HG02973 (cell line): ENCODE data around the gene TMEM167B.

ENCODE experiments used
- ATAC-seq: cut with Tn5 transposase; IDR thresholded peaks from one replicate; pipeline ENCODE4 v1.9.1; 2021; ENCODE audit warnings: moderate library complexity; ENCODE audit not compliant: unreplicated experiment

Gene TMEM167B

GRCh38 chr1:109080441-109081082, 10.0 kb upstream of the TMEM167B start:
- ATAC-seq: no peak

DNA sequence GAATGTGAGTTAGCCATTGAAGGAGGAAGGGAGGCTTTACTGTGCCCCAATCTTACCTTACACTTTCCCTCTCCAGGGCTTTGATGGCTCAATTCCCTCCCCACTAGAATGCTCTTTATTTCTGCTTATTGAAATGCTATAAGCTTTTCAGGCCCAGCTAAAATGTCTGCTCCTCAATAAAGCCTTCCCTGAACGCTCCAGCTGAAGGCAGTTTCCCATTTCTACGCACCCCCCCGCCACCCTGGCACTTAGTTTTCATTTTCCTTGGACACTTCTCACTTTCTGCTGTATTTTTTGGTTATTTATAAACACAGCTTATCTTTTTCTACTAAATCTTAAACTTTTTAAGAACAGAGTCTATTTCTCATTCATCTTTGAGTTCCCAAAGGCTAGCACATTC, 7.1 kb upstream of the TMEM167B start:
- no peak for ATAC-seq

DNA sequence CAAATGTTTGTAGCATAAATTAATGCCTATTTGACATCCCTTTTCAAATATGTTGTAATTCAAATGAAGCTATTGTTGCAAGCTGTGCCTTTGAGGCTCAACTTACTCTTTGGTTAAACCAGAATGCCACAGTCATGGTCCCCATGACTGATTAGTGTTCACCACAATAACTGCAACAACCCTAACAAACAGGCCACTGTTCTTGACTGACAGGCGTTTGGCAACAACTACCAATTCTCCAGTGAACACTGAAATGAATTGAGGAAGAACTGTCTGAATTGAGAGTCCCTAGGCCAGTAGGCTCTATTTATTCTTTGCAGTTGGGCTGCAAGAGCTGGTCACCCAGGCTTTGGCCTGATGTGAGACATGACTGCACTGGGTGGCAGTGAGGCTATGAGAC, 6.6 kb upstream of the TMEM167B start:
- no peak for ATAC-seq

GRCh38 chr1:109084563-109085517, 5.7 kb upstream of the TMEM167B start:
- no peak for ATAC-seq

- no peak for ATAC-seq
Observed at GRCh38 chr1:109089242-109090015, 1.1 kb upstream of the TMEM167B start.

DNA sequence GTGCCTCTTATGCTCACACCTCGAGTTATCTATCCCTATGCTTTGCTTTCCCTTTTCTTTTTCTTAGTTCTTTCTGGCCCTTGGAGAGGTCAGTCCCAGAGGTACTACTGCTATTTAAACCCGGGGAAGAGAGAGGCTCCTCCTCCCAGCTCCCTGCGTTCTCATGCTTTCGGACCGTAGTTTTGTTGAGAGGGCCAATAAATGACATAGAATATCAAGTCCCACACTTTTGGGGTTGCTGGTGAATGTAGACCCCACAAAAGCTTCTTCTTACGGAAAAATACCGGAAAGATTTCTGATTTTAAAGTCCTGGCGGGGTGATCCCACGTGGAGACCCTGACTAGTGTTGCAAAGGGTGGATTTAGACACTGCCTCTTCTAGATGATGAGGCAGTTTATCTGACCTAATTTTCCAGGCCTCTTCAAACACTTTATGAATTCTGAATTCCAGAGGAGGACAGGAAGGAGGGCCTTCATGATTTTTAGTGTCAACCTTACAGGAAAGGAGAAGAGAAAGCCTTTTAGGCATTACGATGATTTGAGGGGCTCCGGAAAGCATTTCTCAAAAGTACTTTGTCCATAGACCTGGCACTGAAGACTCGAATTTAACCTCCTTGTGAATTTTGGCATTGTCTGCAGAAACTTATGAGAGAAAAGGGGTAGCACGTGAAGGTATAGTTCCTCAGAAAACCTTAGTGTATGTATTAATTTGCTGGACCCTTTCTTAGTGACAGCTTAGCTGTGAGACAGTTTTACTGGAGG, 694 bp downstream of the TMEM167B start:
- peak; percentile 43 for ATAC-seq

- ATAC-seq: no peak
Observed at GRCh38 chr1:109091839-109092193, 1.3 kb downstream of the TMEM167B start.

DNA sequence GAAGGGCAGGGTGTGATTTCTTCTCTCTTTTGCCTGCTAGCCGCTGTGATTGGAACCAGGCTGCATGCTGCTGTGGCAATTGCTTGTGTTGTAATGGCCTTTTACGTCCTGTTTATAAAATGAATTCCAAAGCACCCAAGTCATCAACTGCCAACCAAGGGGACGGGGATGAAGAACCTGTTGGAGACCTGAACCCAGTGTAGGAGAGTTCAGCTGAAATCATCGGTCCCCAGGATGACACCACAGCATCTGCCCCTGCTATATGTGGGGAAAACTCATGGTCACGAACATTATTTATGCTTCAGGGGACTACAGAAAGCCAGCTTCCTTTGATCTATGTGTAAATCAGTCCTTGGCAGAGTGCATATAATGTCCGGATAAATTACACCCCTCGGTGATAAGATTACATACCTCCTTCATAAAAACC, 3.8 kb downstream of the TMEM167B start:
- no peak for ATAC-seq

GRCh38 chr1:109094871-109095270, 4.3 kb downstream of the TMEM167B start:
- ATAC-seq: no peak

- no peak for ATAC-seq
Observed at GRCh38 chr1:109095631-109096030, 5.1 kb downstream of the TMEM167B start.

DNA sequence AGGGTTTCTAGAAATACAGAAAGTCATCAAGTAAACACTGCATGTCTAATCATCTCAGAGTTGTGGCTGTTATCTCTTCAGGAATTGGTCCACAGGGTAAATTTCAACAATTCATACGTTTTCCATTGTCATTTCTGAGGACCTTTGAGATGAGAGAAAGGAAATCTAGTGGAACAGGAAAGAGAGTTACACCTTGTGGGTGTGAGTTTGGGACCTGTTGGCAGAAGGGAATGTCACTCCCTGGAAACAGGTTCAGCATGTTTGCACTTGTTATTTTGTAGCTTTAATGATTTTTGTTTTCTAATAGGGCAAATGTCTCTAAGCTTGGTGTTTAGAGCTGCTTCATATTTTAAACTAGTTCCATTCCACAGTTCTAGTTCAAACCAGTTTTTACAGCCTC, 5.6 kb downstream of the TMEM167B start:
- no peak for ATAC-seq

DNA sequence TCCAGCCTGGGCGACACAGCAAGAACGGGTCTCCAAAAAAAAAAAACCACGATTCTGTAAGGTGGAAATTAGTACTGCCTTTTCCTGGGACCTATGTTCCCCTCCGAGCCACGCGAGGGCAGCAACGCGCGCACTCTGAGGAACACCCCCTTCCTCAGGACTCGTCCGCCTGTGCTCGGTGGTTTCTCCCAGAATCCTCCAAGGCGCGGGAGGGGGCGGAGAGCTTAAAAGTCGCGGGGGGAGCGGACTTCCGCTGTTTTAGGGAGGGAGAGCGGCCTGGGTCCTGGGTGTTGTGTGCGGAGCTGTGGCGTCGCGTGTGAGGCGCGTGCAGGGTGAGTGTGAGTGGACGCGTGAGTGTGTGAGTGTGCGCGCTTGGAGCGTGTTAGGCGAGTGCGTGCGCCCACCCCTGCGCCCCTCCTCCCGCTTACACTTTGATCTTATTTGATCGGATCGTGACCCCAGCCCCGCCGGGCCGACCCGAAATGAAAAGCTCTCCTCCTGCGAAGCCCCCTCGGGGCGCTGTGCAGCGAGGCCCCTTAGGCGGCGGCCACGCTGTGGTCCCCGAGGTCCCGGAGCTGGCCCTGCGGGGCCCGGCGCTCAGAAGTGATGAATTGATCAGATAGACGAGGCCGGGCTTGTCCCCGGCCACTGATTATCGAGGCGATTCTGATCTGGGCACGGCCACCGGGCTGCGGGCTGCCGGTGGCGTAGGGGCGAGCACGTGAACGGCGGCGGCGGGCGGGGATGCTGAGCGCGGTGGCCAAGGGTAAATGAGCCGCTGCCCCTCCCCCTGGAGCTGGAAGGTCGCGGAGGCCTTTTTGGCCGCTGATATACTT, 9.6 kb downstream of the TMEM167B start:
- peak; percentile 82 for ATAC-seq

DNA sequence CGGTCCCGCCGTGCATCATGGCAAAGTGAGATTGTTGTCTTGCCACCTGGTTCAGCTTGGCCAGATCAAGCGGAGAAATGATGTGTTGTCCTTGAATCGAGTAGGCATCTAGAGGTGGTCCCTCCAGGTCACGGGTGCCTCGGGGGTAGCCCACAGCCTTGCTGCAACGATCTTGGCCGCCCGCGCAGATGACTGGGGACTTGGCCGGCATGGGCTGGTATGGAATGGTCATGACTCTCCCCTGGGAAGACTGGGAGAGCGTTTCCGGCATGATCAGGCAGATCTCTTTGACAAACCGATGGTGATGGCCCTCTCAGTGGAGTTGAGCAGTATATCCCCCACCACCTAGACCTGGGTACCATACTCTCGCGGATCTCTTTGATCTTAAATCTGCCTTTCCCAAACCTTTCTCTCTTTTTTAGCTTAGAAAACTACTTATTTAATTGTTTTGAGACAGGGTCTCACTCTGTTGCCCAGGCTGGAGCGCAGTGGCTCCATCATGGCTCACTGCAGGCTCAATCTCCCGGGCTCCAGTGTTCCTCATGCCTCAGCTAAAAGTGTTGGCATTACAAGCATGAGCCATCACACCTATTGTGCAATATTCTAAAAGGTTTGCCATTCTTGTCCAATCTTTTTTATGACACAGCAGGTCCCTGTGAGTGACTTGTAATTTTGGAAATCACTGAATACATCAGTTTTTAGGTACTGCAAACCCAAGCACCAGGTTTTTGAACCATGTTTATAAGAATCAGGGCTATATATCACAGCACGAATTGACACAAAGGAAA, 14.0 kb downstream of the TMEM167B start:
- no peak for ATAC-seq

GRCh38 chr1:109105881-109106280, 15.3 kb downstream of the TMEM167B start:
- ATAC-seq: no peak

- no peak for ATAC-seq
Observed at GRCh38 chr1:109107785-109108184, 17.2 kb downstream of the TMEM167B start.

- no peak for ATAC-seq
Observed at GRCh38 chr1:109109906-109110305, 19.3 kb downstream of the TMEM167B start.

GRCh38 chr1:109111386-109112055, 21.0 kb downstream of the TMEM167B start:
- ATAC-seq: no peak

GRCh38 chr1:109112056-109112651, 21.6 kb downstream of the TMEM167B start:
- peak; percentile 57 for ATAC-seq
